ENCODE results near the gene CABP1. TPM values are rescaled to one million over a fixed set of nuclear protein-coding genes. Genes with fewer than 3 reads are reported as not detected.

The CABP1 gene
- total RNA-seq, 1 experiment from 2014 or later, result 3.0 TPM

DNA sequence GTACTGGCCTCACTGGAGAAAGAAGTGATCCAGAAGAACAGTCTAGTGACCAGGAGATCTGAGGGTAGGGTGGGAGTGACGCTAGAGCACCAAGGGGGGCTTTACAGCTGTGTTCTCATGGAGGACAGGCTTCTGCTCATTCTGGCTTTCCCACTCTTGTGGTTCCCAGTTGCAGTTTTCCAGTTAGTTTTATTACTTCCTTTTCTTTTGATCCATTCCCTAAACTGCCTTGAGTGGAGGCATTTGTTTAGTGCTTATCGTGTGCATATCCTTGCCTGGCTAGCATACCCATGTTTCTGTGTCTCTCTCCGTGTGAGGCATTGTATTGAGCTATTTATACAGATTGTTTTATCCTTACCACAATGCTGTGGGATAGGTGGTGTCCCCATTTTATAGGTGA lies 50.6 kb downstream of the CABP1 start:
- WGBS (ENCODE audit: extremely low coverage, insufficient read length, low lambda C conversion rate), result no CpG with 5 or more reads among the region's 3 CpGs
- peaks cover 14% of the 10 kb centered on the region for H3K23me2 ChIP-seq (ENCODE audit: insufficient read length, low read depth, low read length, poor library complexity, severe bottlenecking)
- H3K4me1 ChIP-seq (ENCODE audit: insufficient read depth, low read length), result peaks cover 5% of the 10 kb centered on the region; the same call in 1 of the 2 replicates
- H3K27me3 ChIP-seq (ENCODE audit: insufficient read depth, low read length), result no peaks in the 10 kb centered on the region
- no peak overlapping the region for H4K5ac ChIP-seq (ENCODE audit: insufficient read length, low read depth, low read length)
- H3K4me1 Mint-ChIP-seq, result peaks cover 60 to 65% of the 10 kb centered on the region in 2 experiments
- H3K4me2 ChIP-seq (ENCODE audit: insufficient read depth, insufficient read length, low read length), result no peak overlapping the region
- H2BK12ac ChIP-seq (ENCODE audit: insufficient read length, low read depth, low read length), result no peak overlapping the region
- no peak overlapping the region for H2BK15ac ChIP-seq (ENCODE audit: low read depth, low read length)
- no peaks in the 10 kb centered on the region for H4K20me1 ChIP-seq (ENCODE audit: control insufficient read depth, insufficient read depth, insufficient read length)
- H3K56ac ChIP-seq (ENCODE audit: insufficient read length, low read depth, low read length), result no peak overlapping the region
- TF ChIP-seq, protein P1, sequence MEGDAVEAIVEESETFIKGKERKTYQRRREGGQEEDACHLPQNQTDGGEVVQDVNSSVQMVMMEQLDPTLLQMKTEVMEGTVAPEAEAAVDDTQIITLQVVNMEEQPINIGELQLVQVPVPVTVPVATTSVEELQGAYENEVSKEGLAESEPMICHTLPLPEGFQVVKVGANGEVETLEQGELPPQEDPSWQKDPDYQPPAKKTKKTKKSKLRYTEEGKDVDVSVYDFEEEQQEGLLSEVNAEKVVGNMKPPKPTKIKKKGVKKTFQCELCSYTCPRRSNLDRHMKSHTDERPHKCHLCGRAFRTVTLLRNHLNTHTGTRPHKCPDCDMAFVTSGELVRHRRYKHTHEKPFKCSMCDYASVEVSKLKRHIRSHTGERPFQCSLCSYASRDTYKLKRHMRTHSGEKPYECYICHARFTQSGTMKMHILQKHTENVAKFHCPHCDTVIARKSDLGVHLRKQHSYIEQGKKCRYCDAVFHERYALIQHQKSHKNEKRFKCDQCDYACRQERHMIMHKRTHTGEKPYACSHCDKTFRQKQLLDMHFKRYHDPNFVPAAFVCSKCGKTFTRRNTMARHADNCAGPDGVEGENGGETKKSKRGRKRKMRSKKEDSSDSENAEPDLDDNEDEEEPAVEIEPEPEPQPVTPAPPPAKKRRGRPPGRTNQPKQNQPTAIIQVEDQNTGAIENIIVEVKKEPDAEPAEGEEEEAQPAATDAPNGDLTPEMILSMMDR (conservative IDR thresholded peaks at IDR 0.05), result no peak
- H3K4ac ChIP-seq (ENCODE audit: low read depth, low read length), result no peak overlapping the region
- no peak overlapping the region for H3K9ac ChIP-seq (ENCODE audit: extremely low read depth, insufficient read length, low read length)
- no peak overlapping the region for H3K23ac ChIP-seq (ENCODE audit: insufficient read length, low read depth, low read length)
- H3K9me3 ChIP-seq (ENCODE audit: control insufficient read depth, low read depth, low read length), result no peaks in the 10 kb centered on the region
- no peak overlapping the region for H3K4me3 Mint-ChIP-seq
- H2BK20ac ChIP-seq (ENCODE audit: low read depth, low read length, poor library complexity, severe bottlenecking), result no peak overlapping the region
- H3T11ph ChIP-seq (ENCODE audit: low read length), result no peak overlapping the region
- peaks cover 14 to 30% (median 21%) of the 10 kb centered on the region in 3 experiments; a peak in 6 of 7 replicates for H3K36me3 Mint-ChIP-seq (ENCODE audit: insufficient read depth in 1 of 3, low read depth in 3 of 3)
- no peak overlapping the region for H2BK5ac ChIP-seq (ENCODE audit: insufficient read length, low read length)
- H2AFZ ChIP-seq (ENCODE audit: low read length), result no peak overlapping the region
- H4K91ac ChIP-seq (ENCODE audit: insufficient read length, low read depth, low read length), result no peak overlapping the region
- no peak overlapping the region for H4K8ac ChIP-seq (replicated peaks; ENCODE audit: insufficient read length, low read depth, low read length)
- no peak overlapping the region for H2AK5ac ChIP-seq (ENCODE audit: insufficient read length, low read length)
- H3K9me3 Mint-ChIP-seq, result no peaks in the 10 kb centered on the region
- H3K27ac Mint-ChIP-seq, result peak overlapping the region in 1 of 3 experiments; percentile 60; a peak in 1 of 7 replicates
- no peak overlapping the region for H3K27ac ChIP-seq (ENCODE audit: insufficient read length, low read depth, low read length)
- H3K14ac ChIP-seq (ENCODE audit: insufficient read depth, low read length), result no peak overlapping the region
- DNase-seq, result no peak
- H3K18ac ChIP-seq (ENCODE audit: insufficient read length, low read depth, low read length), result no peak overlapping the region
- H3K79me1 ChIP-seq (ENCODE audit: insufficient read depth, low read depth, low read length, poor library complexity, severe bottlenecking), result no peaks in the 10 kb centered on the region
- no peaks in the 10 kb centered on the region for H3K27me3 Mint-ChIP-seq (ENCODE audit: low read depth)
- no peak overlapping the region for H2BK120ac ChIP-seq (ENCODE audit: low read depth, low read length, poor library complexity, severe bottlenecking)
- peaks cover 34% of the 10 kb centered on the region for H3K79me2 ChIP-seq (ENCODE audit: insufficient read depth, low read length)
